IgD-negative memory B cell (primary cell): Measurements from ENCODE around the gene NDUFS6. TPM values are rescaled to one million over a fixed set of nuclear protein-coding genes. Genes with fewer than 3 reads are reported as not detected.

Experiments
- H3K27ac Mint-ChIP-seq, 3 donors: one replicate each; pipeline ENCODE4 v1.8.0; 2020 to 2022; ENCODE audit warnings: mild to moderate bottlenecking in 3 of 3, mixed read lengths in 3 of 3, moderate library complexity in 1 of 3
- H3K27me3 Mint-ChIP-seq: one replicate; pipeline ENCODE4 v1.8.0; 2021; ENCODE audit warnings: mixed read lengths
- H3K36me3 Mint-ChIP-seq: one replicate; pipeline ENCODE4 v1.8.0; 2020; ENCODE audit warnings: mild to moderate bottlenecking, mixed read lengths
- H3K4me1 Mint-ChIP-seq, 3 donors: one replicate each; pipeline ENCODE4 v1.8.0; 2020 to 2022; ENCODE audit warnings: mixed read lengths in 3 of 3, mild to moderate bottlenecking in 1 of 3
- H3K4me3 Mint-ChIP-seq, 4 donors: one replicate each; pipeline ENCODE4 v1.8.0; 2020 to 2022; ENCODE audit warnings: mild to moderate bottlenecking in 4 of 4, mixed read lengths in 4 of 4, moderate library complexity in 3 of 4
- H3K9me3 Mint-ChIP-seq, 3 donors: one replicate each; pipeline ENCODE4 v1.8.0; 2020 to 2021; ENCODE audit warnings: mixed read lengths in 3 of 3, mild to moderate bottlenecking in 1 of 3
- polyA plus RNA-seq: library from polyadenylated mRNA; unstranded; fragments of 300-500 nt; fragmentation: Illumina TruSeq; gene quantifications from one replicate; pipeline ENCODE4 v1.2.3, GENCODE V29; 2021

The NDUFS6 gene
- polyA plus RNA-seq, 1 donor from 2014 or later: 66.5 TPM

- no peak overlapping the region for H3K4me3 Mint-ChIP-seq
- no peaks in the 10 kb centered on the region for H3K27me3 Mint-ChIP-seq
- no peaks in the 10 kb centered on the region for H3K9me3 Mint-ChIP-seq
- no peak overlapping the region for H3K27ac Mint-ChIP-seq
- peaks cover 2 to 10% (median 5%) of the 10 kb centered on the region in 3 donors for H3K4me1 Mint-ChIP-seq
- H3K36me3 Mint-ChIP-seq: peaks cover 10% of the 10 kb centered on the region
These were observed 17.6 kb downstream of the NDUFS6 start for GRCh38 chr5:1818784-1819183.

- Mint-ChIP-seq H3K27me3 (no peaks in the 10 kb centered on the region), H3K4me1 (peaks cover 2 to 8% (median 5%) of the 10 kb centered on the region in 3 donors), H3K36me3 (peaks cover 11% of the 10 kb centered on the region), H3K9me3 (no peaks in the 10 kb centered on the region), H3K27ac (peak overlapping the region in 1 of 3 donors; percentile 49), H3K4me3 (no peak overlapping the region)
These were observed 18.3 kb downstream of the NDUFS6 start for GRCh38 chr5:1819458-1819857.

GRCh38 chr5:1820381-1820780 is 19.2 kb downstream of the NDUFS6 start:
- no peaks in the 10 kb centered on the region for H3K27me3 Mint-ChIP-seq
- H3K9me3 Mint-ChIP-seq: no peaks in the 10 kb centered on the region
- peaks cover 11% of the 10 kb centered on the region for H3K36me3 Mint-ChIP-seq
- H3K27ac Mint-ChIP-seq: peak overlapping the region in 1 of 3 donors; percentile 57
- no peak overlapping the region for H3K4me3 Mint-ChIP-seq
- H3K4me1 Mint-ChIP-seq: peaks cover 2 to 5% (median 5%) of the 10 kb centered on the region in 3 donors

GRCh38 chr5:1820926-1821325 is 19.7 kb downstream of the NDUFS6 start:
- H3K4me3 Mint-ChIP-seq: no peak overlapping the region
- H3K9me3 Mint-ChIP-seq: no peaks in the 10 kb centered on the region
- no peaks in the 10 kb centered on the region for H3K27me3 Mint-ChIP-seq
- peaks cover 2 to 5% (median 5%) of the 10 kb centered on the region in 3 donors for H3K4me1 Mint-ChIP-seq
- no peak overlapping the region for H3K27ac Mint-ChIP-seq
- H3K36me3 Mint-ChIP-seq: peaks cover 12% of the 10 kb centered on the region

GRCh38 chr5:1821862-1822261 is 20.7 kb downstream of the NDUFS6 start:
- H3K27me3 Mint-ChIP-seq: no peaks in the 10 kb centered on the region
- H3K4me1 Mint-ChIP-seq: peaks cover 2 to 5% (median 5%) of the 10 kb centered on the region in 3 donors
- H3K27ac Mint-ChIP-seq: no peak overlapping the region
- no peak overlapping the region for H3K4me3 Mint-ChIP-seq
- no peaks in the 10 kb centered on the region for H3K9me3 Mint-ChIP-seq
- peaks cover 10% of the 10 kb centered on the region for H3K36me3 Mint-ChIP-seq

- H3K36me3 Mint-ChIP-seq: peaks cover 10% of the 10 kb centered on the region
These were observed 22.3 kb downstream of the NDUFS6 start for GRCh38 chr5:1823381-1824034.

GRCh38 chr5:1824109-1824821 is 23.1 kb downstream of the NDUFS6 start:
- H3K27ac Mint-ChIP-seq: no peak overlapping the region
- H3K36me3 Mint-ChIP-seq: peaks cover 10% of the 10 kb centered on the region
- no peaks in the 10 kb centered on the region for H3K9me3 Mint-ChIP-seq
- H3K4me1 Mint-ChIP-seq: peaks cover 0 to 2% (median 0%) of the 10 kb centered on the region in 3 donors
- H3K4me3 Mint-ChIP-seq: no peak overlapping the region
- no peaks in the 10 kb centered on the region for H3K27me3 Mint-ChIP-seq

More at GRCh38 chr5:1823381-1824034, 22.3 kb downstream of the NDUFS6 start:
- Mint-ChIP-seq H3K27ac (peak overlapping the region in 1 of 3 donors; percentile 74), H3K4me1 (peaks cover 0 to 5% (median 4%) of the 10 kb centered on the region in 3 donors), H3K9me3 (no peaks in the 10 kb centered on the region), H3K27me3 (no peaks in the 10 kb centered on the region), H3K4me3 (no peak overlapping the region)

GRCh38 chr5:1824903-1825841 is 24.0 kb downstream of the NDUFS6 start:
- H3K36me3 Mint-ChIP-seq: peaks cover 15% of the 10 kb centered on the region
- no peak overlapping the region for H3K4me3 Mint-ChIP-seq
- no peaks in the 10 kb centered on the region for H3K27me3 Mint-ChIP-seq
- H3K4me1 Mint-ChIP-seq: no peaks in the 10 kb centered on the region
- no peak overlapping the region for H3K27ac Mint-ChIP-seq
- H3K9me3 Mint-ChIP-seq: no peaks in the 10 kb centered on the region

- no peaks in the 10 kb centered on the region for H3K9me3 Mint-ChIP-seq
- peaks cover 14% of the 10 kb centered on the region for H3K36me3 Mint-ChIP-seq
- H3K4me3 Mint-ChIP-seq: no peak overlapping the region
- H3K4me1 Mint-ChIP-seq: peaks cover 0 to 2% (median 0%) of the 10 kb centered on the region in 3 donors
- no peaks in the 10 kb centered on the region for H3K27me3 Mint-ChIP-seq
- no peak overlapping the region for H3K27ac Mint-ChIP-seq
These were observed 25.2 kb downstream of the NDUFS6 start for GRCh38 chr5:1826235-1826980.

GRCh38 chr5:1827025-1827885 is 26.0 kb downstream of the NDUFS6 start:
- Mint-ChIP-seq H3K27ac (no peak overlapping the region), H3K4me1 (peaks cover 0 to 2% (median 0%) of the 10 kb centered on the region in 3 donors), H3K27me3 (no peaks in the 10 kb centered on the region), H3K36me3 (peaks cover 14% of the 10 kb centered on the region), H3K9me3 (no peaks in the 10 kb centered on the region), H3K4me3 (no peak overlapping the region)

GRCh38 chr5:1827886-1828397 is 26.7 kb downstream of the NDUFS6 start:
- peaks cover 0 to 2% (median 0%) of the 10 kb centered on the region in 3 donors for H3K4me1 Mint-ChIP-seq
- peaks cover 12% of the 10 kb centered on the region for H3K36me3 Mint-ChIP-seq
- H3K4me3 Mint-ChIP-seq: no peak overlapping the region
- H3K27ac Mint-ChIP-seq: no peak overlapping the region
- H3K9me3 Mint-ChIP-seq: no peaks in the 10 kb centered on the region
- no peaks in the 10 kb centered on the region for H3K27me3 Mint-ChIP-seq

GRCh38 chr5:1830571-1831228 is 29.5 kb downstream of the NDUFS6 start:
- Mint-ChIP-seq H3K9me3 (no peaks in the 10 kb centered on the region), H3K4me1 (peaks cover 0 to 2% (median 0%) of the 10 kb centered on the region in 3 donors), H3K27ac (no peak overlapping the region)

GRCh38 chr5:1831257-1831656 is 30.1 kb downstream of the NDUFS6 start:
- Mint-ChIP-seq H3K27me3 (peaks cover 6% of the 10 kb centered on the region), H3K9me3 (no peaks in the 10 kb centered on the region), H3K27ac (no peak overlapping the region), H3K4me1 (peaks cover 0 to 2% (median 0%) of the 10 kb centered on the region in 3 donors), H3K36me3 (peaks cover 6% of the 10 kb centered on the region), H3K4me3 (no peak overlapping the region)

More at GRCh38 chr5:1830571-1831228, 29.5 kb downstream of the NDUFS6 start:
- Mint-ChIP-seq H3K4me3 (no peak overlapping the region), H3K36me3 (peaks cover 6% of the 10 kb centered on the region), H3K27me3 (peaks cover 6% of the 10 kb centered on the region)
